Common myeloid progenitor, CD34-positive (primary cell): Measurements from ENCODE around the gene GRK5.

Source experiments
- CTCF ChIA-PET: fragments of 350-600 bp; sonication (Branson Sonifier 250); formaldehyde crosslinking; loops from one replicate; lab custom pipeline; 2021; ENCODE audit warnings: antibody characterized with exemption; lab: Charles Lee
- POLR2A ChIA-PET: fragments of 350-600 bp; sonication (Branson Sonifier 250); formaldehyde crosslinking; loops from one replicate; lab custom pipeline; 2021; ENCODE audit warnings: antibody characterized with exemption; lab: Charles Lee
- DNase-seq, 3 donors: peaks; one replicate each; pipeline versions ENCODE4 v3.0.0 to v3.0.0-alpha.2; 2013
- H3K27ac ChIP-seq, 2 experiments: 1 replicate in 1 of 2; 2 replicates in 1 of 2; pipeline ENCODE4 v1.7.0; 2013; ENCODE audit warnings: inconsistent platforms in 2 of 2, low read length in 2 of 2, mild to moderate bottlenecking in 2 of 2, low read depth in 1 of 2, moderate library complexity in 1 of 2; ENCODE audit not compliant: severe bottlenecking in 2 of 2, insufficient read depth in 1 of 2, poor library complexity in 1 of 2
- H3K27me3 ChIP-seq, 5 experiments: replicated peaks in 2 of 5; 1 replicate in 3 of 5; 2 replicates in 2 of 5; pipeline versions ENCODE4 v1.6.1 to v1.7.0; 2013; ENCODE audit warnings: low read length in 4 of 5, mild to moderate bottlenecking in 2 of 5, moderate library complexity in 2 of 5, inconsistent platforms in 1 of 5; ENCODE audit not compliant: insufficient read depth in 5 of 5, control insufficient read depth in 4 of 5
- H3K36me3 ChIP-seq, 4 experiments: 1 replicate in 2 of 4; 2 replicates in 2 of 4; pipeline versions ENCODE4 v1.6.1 to v1.7.0; 2013; ENCODE audit warnings: low read length in 3 of 4, control low read depth in 1 of 4, mild to moderate bottlenecking in 1 of 4; ENCODE audit not compliant: control insufficient read depth in 4 of 4, insufficient read depth in 4 of 4
- H3K4me1 ChIP-seq, 4 experiments: 1 replicate in 3 of 4; 2 replicates in 1 of 4; pipeline versions ENCODE4 v1.6.1 to v1.7.1; 2013; ENCODE audit warnings: low read length in 3 of 4, mild to moderate bottlenecking in 3 of 4, control low read depth in 1 of 4, inconsistent platforms in 1 of 4, moderate library complexity in 1 of 4; ENCODE audit not compliant: control insufficient read depth in 4 of 4, insufficient read depth in 4 of 4; ENCODE audit errors: control extremely low read depth in 1 of 4
- H3K4me3 ChIP-seq, 7 experiments: 1 replicate in 4 of 7; 2 replicates in 3 of 7; pipeline versions ENCODE4 v1.5.1 to v1.7.0; 2013; ENCODE audit warnings: mild to moderate bottlenecking in 7 of 7, low read length in 6 of 7, moderate library complexity in 6 of 7, inconsistent platforms in 2 of 7, low read depth in 2 of 7, control low read depth in 1 of 7; ENCODE audit not compliant: insufficient read depth in 4 of 7, control insufficient read depth in 1 of 7; ENCODE audit errors: extremely low read depth in 1 of 7
- H3K9me3 ChIP-seq, 5 experiments: 1 replicate in 4 of 5; 2 replicates in 1 of 5; pipeline versions ENCODE4 v1.6.1 to v1.7.1; 2013; ENCODE audit warnings: low read length in 4 of 5, mild to moderate bottlenecking in 2 of 5, inconsistent platforms in 1 of 5, low read depth in 1 of 5, moderate library complexity in 1 of 5; ENCODE audit not compliant: control insufficient read depth in 4 of 5, insufficient read depth in 2 of 5; ENCODE audit errors: control extremely low read depth in 1 of 5
- WGBS: methylation state at CpG from one replicate; pipeline ENCODE4 v1.1.5; 2013; ENCODE audit not compliant: insufficient coverage; 5-methylcytosine and 5-hydroxymethylcytosine counted together

The GRK5 gene

GRCh38 chr10:119448628-119449584, 241.5 kb downstream of the GRK5 start:
- WGBS: 95% methylated on average over 24 of the region's 26 CpGs
- CTCF ChIA-PET: interaction anchor here (0.7 to 7.9 kb wide), 4 partner anchors 8 to 247 kb away, joined by 3 to 90 read pairs (median 3); partner anchors contain the start of gene GRK5
- Histone ChIP-seq H3K36me3 (peaks cover 0 to 2% (median 0%) of the 10 kb centered on the region in 4 experiments), H3K9me3 (no peaks in the 10 kb centered on the region), H3K4me1 (no peaks in the 10 kb centered on the region), H3K27me3 (no peaks in the 10 kb centered on the region), H3K27ac (no peak overlapping the region), H3K4me3 (no peak overlapping the region)
- POLR2A ChIA-PET: interaction anchor here (0.9 kb wide), 1 partner anchor 12 kb away, joined by 3 read pairs; no protein-coding TSS in a partner anchor
- no peak for DNase-seq

GRCh38 chr10:119449760-119450461, 242.5 kb downstream of the GRK5 start:
- H3K27ac ChIP-seq: no peak overlapping the region

GRCh38 chr10:119450606-119451299, 243.4 kb downstream of the GRK5 start:
- CTCF ChIA-PET: interaction anchor here (7.9 kb wide), 1 partner anchor 249 kb away, joined by 90 read pairs; no protein-coding TSS in a partner anchor
- Histone ChIP-seq H3K4me3 (no peak overlapping the region), H3K9me3 (no peaks in the 10 kb centered on the region), H3K27ac (no peak overlapping the region), H3K36me3 (peaks cover 0 to 2% (median 0%) of the 10 kb centered on the region in 4 experiments), H3K4me1 (no peaks in the 10 kb centered on the region), H3K27me3 (no peaks in the 10 kb centered on the region)
- POLR2A ChIA-PET: no interaction called here
- DNase-seq: no peak
- WGBS: 97% methylated on average over 6 of the region's 16 CpGs

More at GRCh38 chr10:119449760-119450461, 242.5 kb downstream of the GRK5 start:
- ChIA-PET POLR2A (no interaction called here), CTCF (interaction anchor here (0.6 to 7.9 kb wide), 2 partner anchors 234 to 248 kb away, joined by 3 to 90 read pairs; no protein-coding TSS in a partner anchor)
- DNase-seq: no peak
- Histone ChIP-seq H3K9me3 (no peaks in the 10 kb centered on the region), H3K36me3 (peaks cover 0 to 2% (median 0%) of the 10 kb centered on the region in 4 experiments), H3K27me3 (no peaks in the 10 kb centered on the region), H3K4me3 (no peak overlapping the region), H3K4me1 (no peaks in the 10 kb centered on the region)
- 94% methylated on average over 13 of the region's 16 CpGs for WGBS

GRCh38 chr10:119451300-119451896, 244.0 kb downstream of the GRK5 start:
- ChIA-PET POLR2A (no interaction called here), CTCF (no interaction called here)
- Histone ChIP-seq H3K9me3 (no peaks in the 10 kb centered on the region), H3K36me3 (peaks cover 0 to 2% (median 0%) of the 10 kb centered on the region in 4 experiments), H3K27me3 (no peaks in the 10 kb centered on the region), H3K27ac (no peak overlapping the region), H3K4me3 (no peak overlapping the region), H3K4me1 (no peaks in the 10 kb centered on the region)
- 99% methylated on average over 16 of the region's 16 CpGs for WGBS
- DNase-seq: no peak

GRCh38 chr10:119452396-119452795, 245.0 kb downstream of the GRK5 start:
- Histone ChIP-seq H3K36me3 (peaks cover 0 to 2% (median 0%) of the 10 kb centered on the region in 4 experiments), H3K4me1 (no peaks in the 10 kb centered on the region), H3K4me3 (no peak overlapping the region), H3K27me3 (no peaks in the 10 kb centered on the region), H3K9me3 (no peaks in the 10 kb centered on the region), H3K27ac (no peak overlapping the region)
- 96% methylated on average over 13 of the region's 14 CpGs for WGBS
- CTCF ChIA-PET: interaction anchor here (1.4 kb wide), 1 partner anchor 15 kb away, joined by 3 read pairs; no protein-coding TSS in a partner anchor
- no peak for DNase-seq
- POLR2A ChIA-PET: no interaction called here

DNA sequence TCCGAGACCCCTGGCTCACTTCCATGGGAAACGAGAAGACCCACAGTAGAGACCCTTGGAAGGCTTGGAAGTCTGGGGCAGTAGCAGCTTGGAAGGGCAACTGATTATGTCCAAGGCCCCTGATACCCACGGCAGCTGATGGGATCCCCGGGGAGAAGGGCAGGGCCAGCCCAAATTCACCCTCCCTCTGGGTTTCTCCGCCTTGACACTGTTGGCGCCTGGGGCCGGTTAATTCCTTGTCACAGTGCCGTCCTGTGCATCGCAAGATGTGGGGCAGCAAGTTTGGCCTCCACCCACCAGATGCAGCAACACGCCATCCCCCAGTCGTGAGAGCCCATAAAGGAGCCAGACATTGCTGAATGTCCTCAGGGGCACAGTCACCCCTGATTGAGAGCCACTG, 245.9 kb downstream of the GRK5 start:
- no peaks in the 10 kb centered on the region for H3K36me3 ChIP-seq
- no peaks in the 10 kb centered on the region for H3K27me3 ChIP-seq
- ChIA-PET CTCF (interaction anchor here (0.7 to 1.4 kb wide), 3 partner anchors 11 to 254 kb away, joined by 3 read pairs; no protein-coding TSS in a partner anchor), POLR2A (no interaction called here)
- H3K4me1 ChIP-seq: no peaks in the 10 kb centered on the region
- 98% methylated on average over 10 of the region's 11 CpGs for WGBS
- no peak overlapping the region for H3K4me3 ChIP-seq
- DNase-seq: no peak
- no peaks in the 10 kb centered on the region for H3K9me3 ChIP-seq
- no peak overlapping the region for H3K27ac ChIP-seq
